Measurements from ENCODE around the gene TSPY4.
"Not testable (repeated sequence)": the region's sequence is repeated elsewhere in the genome, so short reads cannot be mapped to it uniquely, and the experiment has no call there.

The TSPY4 gene

GRCh38 chrY:9337164-9337563 is at the start of gene TSPY4:
Gene TSPY4 (plus strand): TSS chrY:9337464. CDS start chrY:9337510, 46 bp downstream.
- not testable (repeated sequence) for DNase-seq (ENCODE audit: low spot score)

GRCh38 chrY:9320996-9321395 is 16.3 kb upstream of the TSPY4 start:
- DNase-seq (ENCODE audit: low spot score), result no peak

GRCh38 chrY:9357497-9357896 is 20.2 kb downstream of the TSPY4 start, which contains the start of gene TSPY8:
Gene TSPY8 (plus strand): TSS chrY:9357797. CDS start chrY:9357843, 46 bp downstream.
- DNase-seq (ENCODE audit: low spot score), result not testable (repeated sequence)
